Renal cortical epithelial cell (primary cell): ENCODE results near the gene MYO1C. TPM values are rescaled to one million over a fixed set of nuclear protein-coding genes. Genes with fewer than 3 reads are reported as not detected.

Source experiments
- DNase-seq: peaks from one replicate; pipeline ENCODE4 v3.0.0-alpha.2; 2011; ENCODE audit warnings: low read depth
- total RNA-seq: library from RNA; depleted of rRNA; stranded (reverse); fragments of >200 nt; gene quantifications from 2 replicates; pipeline ENCODE4 v1.2.3, GENCODE V29; 2014

MYO1C gene
- total RNA-seq, 1 donor from 2014 or later: 355 TPM

GRCh38 chr17:1506649-1507267 is 14.3 kb upstream of the MYO1C start:
- no peak for DNase-seq

GRCh38 chr17:1505586-1505985 is 13.1 kb upstream of the MYO1C start:
- no peak for DNase-seq

- no peak for DNase-seq
These were observed 12.4 kb upstream of the MYO1C start for GRCh38 chr17:1504866-1505265.

GRCh38 chr17:1503699-1504098 is 11.2 kb upstream of the MYO1C start:
- no peak for DNase-seq

GRCh38 chr17:1498869-1499268 is 6.4 kb upstream of the MYO1C start:
- peak; percentile 78 for DNase-seq

- DNase-seq: no peak
These were observed 5.7 kb upstream of the MYO1C start for GRCh38 chr17:1498233-1498632.

GRCh38 chr17:1497831-1498230 is 5.3 kb upstream of the MYO1C start:
- no peak for DNase-seq

- no peak for DNase-seq
These were observed 4.4 kb upstream of the MYO1C start for GRCh38 chr17:1496869-1497268.

GRCh38 chr17:1495265-1495989 is 2.9 kb upstream of the MYO1C start:
- DNase-seq: peak; percentile 32

- DNase-seq: no peak
These were observed 2.3 kb upstream of the MYO1C start for GRCh38 chr17:1494736-1495253.

GRCh38 chr17:1494203-1494602 is 1.7 kb upstream of the MYO1C start:
- no peak for DNase-seq

GRCh38 chr17:1493291-1493980 is 950 bp upstream of the MYO1C start:
- DNase-seq: no peak

- DNase-seq: no peak
These were observed 840 bp downstream of the MYO1C start for GRCh38 chr17:1491443-1492248.

GRCh38 chr17:1490643-1491442 is 1.6 kb downstream of the MYO1C start:
- peak; percentile 34 for DNase-seq

GRCh38 chr17:1488826-1489270 is 3.6 kb downstream of the MYO1C start:
- DNase-seq: no peak

GRCh38 chr17:1487939-1488825 is 4.3 kb downstream of the MYO1C start:
- DNase-seq: peak; percentile 51

GRCh38 chr17:1486802-1487695 is 5.4 kb downstream of the MYO1C start:
- peak; percentile 75 for DNase-seq

GRCh38 chr17:1485423-1486376 is 6.8 kb downstream of the MYO1C start:
- DNase-seq: no peak
